Activated CD8-positive, alpha-beta memory T cell treated with anti-CD3 and anti-CD28 coated beads, Interleukin-2, amount 50 U/mL, for 1 hour (primary cell): ENCODE results near the gene OGFOD2.

ENCODE experiments used
- DNase-seq: peaks from one replicate; pipeline ENCODE4 v3.0.0-alpha.2; 2020; ENCODE audit errors: extremely low read depth

The OGFOD2 gene

DNA sequence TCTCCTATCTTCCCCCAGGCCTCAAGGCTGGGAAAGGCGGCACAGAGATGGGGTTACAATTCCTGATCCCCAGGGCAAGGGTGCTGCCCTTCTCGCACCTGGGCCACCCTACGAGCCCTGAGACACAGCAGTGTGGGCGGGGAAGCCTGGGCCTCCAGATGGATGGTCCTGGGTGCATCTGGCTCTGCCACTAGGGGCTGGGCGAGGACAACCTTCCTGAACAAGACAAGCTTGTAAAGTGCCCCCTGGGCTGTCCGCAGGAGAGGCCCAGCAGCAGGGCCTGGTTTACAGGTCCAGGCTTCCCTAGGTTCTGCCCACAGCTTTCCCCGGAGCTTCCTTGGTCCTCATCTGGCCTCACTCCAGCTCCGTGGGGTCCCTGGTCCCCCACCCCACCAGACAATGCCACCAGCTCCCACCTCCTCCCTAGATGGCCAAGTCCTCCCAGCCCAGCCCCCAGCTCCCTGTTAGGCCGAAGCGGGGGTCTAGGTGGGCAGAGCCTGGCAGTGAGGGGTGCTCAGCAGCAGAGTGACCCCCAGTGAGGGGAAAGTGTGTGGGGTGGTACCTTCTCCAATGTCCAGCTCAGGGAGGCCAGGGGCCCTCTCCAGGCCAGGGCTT is 14.3 kb downstream of the OGFOD2 start:
- no peak for DNase-seq

DNA sequence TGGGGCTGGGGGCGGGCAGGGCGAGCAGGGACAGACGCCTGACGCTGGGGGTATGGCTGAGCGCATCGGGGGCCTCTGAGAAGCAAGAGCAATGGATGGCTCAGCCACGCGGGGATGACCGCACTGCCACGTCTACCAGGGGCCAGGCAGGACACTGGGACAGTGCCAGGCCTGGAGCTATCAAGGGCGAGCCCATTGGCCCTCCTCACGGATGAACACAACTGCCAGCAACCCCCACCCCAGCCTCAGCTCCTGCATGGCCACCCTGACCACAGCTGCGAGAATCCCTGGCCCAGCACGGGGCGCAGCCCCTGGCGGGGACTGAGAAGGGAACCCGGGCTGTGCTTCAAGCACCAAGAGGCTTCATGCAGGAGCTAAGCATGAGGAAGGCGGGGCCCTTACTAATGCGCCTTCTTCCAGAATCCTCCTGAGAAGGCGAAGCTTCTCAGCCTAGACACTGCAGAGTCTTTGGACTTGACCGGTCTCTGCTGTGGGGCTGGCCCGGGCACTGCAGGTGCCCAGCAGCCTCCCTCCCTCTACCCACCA is 14.9 kb downstream of the OGFOD2 start:
- no peak for DNase-seq

DNA sequence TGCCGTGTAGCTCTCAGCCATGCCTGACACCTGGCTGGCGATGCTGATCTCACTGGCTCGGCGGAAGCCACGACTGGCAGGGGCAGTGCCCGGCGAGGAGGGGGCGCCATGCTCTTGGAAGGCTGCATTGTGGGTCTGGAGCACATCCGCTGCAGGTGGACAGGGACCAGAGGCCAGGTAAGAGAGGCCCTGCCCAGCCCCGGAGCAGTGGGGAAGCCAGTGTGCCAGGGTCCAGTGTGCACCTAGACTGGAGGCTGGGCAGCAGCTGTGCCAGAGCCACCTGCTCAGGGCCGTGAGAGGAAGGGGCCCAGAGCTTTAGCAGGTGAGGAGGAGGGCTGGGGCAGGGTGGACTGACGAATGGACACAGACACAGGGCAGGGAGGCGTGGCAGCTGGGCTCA is 15.5 kb downstream of the OGFOD2 start:
- no peak for DNase-seq

DNA sequence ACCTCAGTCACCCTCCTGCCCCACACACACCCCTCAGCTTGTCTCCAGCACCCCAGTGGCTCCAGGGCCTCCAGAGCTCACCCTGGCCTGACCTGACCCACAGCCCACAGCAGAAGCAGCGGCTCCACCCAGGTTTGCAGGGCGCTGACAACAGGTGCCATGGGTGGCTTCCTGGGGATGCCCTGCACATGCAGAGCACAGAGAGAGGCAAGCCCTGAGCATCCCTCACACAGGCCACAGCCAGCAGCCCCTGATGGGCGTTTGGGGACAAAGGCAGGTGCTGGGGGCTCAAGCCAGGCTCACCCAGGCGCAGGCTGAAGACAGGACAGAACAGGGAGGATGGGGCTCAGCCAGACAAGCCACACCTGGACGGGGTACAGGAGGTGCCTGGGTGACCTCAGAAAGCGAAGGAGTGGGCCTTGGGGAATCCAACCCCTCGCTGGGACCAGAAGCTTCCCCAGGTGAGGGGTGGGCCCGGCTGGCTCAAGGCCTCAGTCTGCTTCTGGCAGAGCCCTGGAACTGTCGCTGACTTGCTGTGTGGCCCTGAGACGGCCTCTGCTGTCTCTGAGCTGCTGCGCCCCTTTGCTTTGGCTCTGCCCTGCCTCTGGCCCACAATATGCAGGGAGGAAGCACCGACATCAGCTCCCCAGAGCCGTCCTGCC is 16.0 kb downstream of the OGFOD2 start:
- DNase-seq: no peak

DNA sequence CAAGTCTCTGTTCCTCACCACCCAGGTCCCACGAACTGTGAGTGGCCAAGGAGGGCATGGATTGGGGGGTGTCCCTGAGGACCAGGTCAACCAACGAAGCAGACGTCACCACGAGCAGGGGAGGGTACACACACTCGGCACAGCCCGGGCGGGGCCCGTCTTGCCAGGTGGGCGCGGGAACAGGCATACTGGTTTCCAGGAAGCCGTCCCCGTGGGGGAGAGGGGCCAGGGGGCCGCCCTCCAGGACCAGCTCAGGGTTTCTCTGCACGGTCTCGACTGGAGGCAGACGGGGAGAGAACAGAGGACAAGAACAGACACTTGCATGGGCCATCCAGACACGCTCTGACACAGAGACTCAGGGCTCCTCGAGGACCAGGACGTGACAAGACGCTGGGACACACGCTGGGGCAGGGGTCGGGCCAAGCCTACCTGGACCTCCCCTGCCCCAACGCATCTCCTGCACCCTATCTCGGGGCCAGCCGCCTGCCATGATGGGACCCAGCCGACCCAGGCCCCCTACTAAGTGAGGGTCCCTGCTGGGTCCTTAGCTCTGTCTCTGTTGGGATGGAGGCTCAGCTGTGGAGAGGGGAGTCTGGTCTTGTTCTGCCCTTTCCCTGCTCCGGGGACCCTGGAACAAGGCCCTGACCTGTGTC is 16.7 kb downstream of the OGFOD2 start:
- DNase-seq: no peak

- DNase-seq: no peak
These were observed 17.3 kb downstream of the OGFOD2 start for GRCh38 chr12:122992386-122992785.

DNA sequence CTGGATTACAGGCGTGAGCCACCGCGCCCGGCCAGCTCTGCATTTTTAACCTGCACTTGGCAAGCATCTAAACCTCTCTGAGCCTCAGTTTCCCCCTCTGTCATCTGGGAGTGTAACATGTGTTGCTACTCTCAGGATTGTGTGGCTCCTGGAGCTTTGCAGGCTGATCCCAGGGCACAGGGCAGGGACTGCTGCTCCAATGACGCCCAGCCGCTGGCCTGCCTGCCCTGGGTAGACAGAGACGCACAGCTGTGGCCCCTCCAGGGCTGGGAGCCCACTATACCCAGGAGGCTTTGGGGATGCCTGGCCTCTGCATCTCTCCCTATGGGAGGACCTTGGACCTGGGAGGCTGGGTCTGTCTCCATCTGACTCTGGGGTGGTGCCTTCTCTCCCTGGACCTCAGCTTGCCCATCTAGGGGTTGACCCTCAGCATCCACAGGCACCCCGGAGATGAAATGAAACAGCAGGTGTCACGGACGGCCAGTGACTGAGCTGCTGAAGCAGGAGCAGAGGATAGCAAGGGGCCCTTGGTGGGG is 19.2 kb downstream of the OGFOD2 start:
- DNase-seq: no peak

GRCh38 chr12:122994781-122995502 is 19.9 kb downstream of the OGFOD2 start:
- no peak for DNase-seq

DNA sequence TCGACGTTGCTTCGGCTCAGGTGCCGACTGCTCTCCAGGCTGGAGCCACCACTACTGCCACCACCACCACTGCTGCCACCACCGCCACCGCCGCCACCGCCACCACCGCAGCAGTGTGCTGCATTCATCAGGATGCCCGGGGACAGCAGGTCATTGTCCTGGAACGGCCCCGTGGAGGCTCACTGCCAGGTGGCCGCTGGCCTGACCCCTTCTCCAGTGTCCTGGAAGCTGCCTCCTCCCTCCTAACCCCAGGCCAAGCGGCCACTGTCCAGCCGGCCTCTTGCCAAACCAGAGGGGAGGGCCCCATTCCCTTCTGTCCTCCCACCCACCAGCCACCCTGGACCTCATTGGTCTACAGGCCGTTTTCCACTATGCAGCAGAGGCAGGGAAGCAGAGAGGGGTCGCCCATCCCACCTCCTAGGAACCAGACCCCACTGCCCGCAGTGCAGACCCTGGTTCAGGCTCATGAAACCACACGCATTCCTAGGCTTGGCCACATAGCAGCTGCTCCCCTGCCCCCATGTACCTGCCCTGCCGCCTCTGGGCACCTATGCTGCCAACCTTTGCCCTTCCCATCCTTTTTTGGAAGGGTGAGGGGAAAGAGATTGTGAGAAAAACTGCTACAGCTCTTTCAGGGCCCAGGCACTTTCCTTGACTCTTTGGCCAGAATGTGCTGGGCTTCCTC is 20.6 kb downstream of the OGFOD2 start:
- no peak for DNase-seq

- no peak for DNase-seq
These were observed 21.2 kb downstream of the OGFOD2 start for GRCh38 chr12:122996188-122996601.

DNA sequence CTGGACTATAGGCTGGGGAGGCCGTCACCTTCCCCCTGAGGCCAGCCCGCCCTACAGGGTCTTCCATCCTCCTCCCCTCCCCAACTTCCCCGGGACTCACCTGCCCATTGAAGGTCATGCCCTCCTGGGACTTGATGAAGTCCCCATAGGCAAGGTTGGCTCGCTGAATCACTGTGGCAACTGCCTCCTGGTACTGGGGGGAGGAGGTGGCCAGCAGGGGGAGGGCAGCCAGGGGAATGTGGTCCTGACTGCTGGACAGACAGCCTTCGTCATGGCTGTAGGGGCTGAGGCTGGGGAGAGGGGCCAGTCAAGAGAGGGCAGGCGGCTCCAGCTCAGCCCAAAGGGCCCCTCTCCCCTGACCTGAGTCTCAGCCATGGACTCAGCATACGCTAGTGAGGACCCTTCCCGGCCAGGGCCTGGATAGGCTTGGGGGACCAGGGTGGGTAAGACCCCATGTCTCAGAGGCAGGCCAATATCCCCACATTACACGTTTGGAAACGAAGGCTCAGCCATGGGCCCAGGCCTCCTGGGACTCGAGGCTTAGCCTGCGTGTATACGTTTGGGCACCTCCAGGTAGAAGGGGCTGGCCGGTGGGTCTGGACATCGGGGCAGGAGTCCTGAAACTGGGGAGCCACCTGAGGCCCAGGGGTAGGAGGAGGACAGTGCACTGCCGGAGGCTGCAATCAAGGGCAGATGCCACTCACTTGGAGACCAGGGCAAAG is 21.7 kb downstream of the OGFOD2 start:
- no peak for DNase-seq

- DNase-seq: no peak
These were observed 22.6 kb downstream of the OGFOD2 start for GRCh38 chr12:122997343-122998250.

- DNase-seq: no peak
These were observed 23.3 kb downstream of the OGFOD2 start for GRCh38 chr12:122998316-122998715.

DNA sequence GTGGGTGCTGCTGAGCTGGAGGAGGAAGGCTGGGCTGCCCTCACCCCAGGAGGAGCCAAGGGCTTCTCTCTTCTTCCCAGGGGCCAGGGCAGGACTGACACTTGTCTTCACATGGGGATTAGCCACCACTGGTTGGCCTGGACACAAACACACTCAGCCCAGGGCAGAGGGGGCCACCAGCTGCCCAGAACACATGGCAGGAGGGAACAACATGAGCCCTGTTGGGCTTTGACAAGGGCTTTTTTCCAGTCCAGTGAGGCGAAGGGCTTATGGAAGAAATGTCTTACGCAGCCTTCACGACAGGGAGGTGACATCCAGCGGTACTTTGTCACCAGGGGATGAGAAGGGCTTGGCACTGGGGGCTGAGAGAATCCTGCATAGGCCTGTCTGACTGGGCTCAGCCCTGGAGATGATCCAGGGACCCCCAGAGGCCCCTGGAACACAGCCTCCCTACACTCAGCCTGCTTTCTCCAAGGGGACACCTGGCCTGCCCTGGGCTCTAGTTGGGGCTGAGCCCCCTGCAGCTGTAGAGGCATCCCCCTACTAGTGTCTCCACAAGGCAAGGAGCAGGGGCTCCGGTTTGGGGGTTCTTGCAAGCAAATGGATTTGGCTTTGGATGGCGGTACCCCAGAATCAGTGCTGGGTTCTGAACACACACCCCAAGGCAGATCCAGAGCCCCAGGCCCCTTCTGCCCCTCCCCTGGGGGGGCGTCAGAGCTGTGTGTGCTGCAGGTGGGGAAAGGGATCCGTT is 24.3 kb downstream of the OGFOD2 start:
- DNase-seq: no peak

DNA sequence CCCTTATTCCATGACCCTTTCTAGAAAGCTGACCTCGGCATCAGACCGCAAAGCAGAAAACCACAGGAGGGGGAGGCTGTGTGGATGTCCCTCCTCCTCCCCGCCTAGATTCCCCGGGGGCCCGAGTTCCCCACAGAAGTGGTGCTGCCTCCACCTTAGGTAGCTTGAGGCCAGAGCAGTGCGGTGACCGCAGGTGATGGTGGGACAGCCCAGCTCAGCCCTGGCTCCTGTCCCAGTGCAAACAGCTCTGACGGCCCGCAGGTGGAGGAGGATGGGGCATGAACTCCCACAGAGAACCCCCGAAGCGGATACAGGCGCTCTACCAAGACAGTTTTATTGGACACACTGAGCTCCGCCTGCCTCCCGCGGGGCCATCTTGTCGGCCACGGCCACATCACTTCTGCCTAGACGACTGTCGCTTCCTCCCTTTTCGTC is 25.0 kb downstream of the OGFOD2 start:
- DNase-seq: no peak

DNA sequence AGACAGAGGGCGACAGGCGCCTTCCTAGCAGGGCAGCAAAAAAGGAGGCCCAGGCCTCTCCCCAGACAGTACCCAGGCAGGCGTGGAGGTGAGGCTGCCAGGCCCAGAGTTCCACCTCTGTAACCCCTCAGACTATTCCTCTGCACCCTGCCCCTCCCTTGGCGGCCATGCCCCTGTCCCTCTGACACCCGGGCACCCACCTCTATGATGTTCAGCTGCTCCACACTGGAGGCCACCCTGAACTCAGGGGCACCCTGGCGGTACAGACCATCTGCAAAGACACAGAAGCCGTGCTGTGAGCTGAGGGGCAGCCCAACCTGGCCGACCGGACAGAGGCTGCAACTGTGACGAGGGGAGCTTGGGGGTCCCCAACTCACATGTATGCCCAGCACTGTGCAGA is 25.5 kb downstream of the OGFOD2 start:
- no peak for DNase-seq

DNA sequence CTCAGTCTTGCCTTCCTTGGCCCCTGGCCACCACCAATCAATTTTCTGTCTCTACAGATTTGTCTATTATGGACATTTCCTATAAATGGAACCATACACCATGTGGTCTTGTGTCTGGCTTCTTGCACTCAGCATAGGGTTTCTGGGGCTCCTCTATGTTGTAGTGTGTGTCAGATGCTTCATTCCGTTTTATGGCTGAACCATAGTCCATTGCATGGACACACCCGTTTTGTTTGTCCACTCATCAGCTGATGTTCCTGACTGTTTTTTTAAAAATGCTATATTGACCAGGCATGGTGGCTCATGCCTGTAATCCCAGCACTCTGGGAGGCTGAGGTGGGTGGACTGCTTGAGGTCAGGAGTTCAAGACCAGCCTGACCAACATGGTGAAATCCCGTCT is 26.4 kb downstream of the OGFOD2 start:
- DNase-seq: no peak

DNA sequence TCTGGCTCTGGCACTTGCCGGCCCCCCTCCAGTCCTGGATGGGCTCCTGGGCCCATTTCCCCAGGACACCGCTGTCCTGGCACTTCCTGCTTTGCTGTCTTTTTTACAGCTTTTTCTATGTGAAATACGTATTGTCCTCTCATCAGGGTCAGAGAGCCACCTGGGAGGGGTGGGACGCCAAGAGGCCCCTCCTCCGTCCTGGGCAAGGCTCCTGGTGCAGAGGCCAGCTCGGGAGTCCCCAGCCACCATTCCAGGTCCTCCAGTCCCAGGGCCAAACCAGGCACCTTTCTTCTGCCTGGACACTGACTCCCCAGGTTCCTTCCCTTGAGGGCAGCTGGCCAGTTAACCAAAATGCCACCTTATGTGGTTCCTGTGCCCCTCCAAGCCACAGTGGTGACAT is 28.2 kb downstream of the OGFOD2 start:
- DNase-seq: no peak

GRCh38 chr12:123004287-123004686 is 29.2 kb downstream of the OGFOD2 start:
- no peak for DNase-seq
